Gastroesophageal sphincter (tissue), 3 donors: ENCODE data around the gene HTRA1.

ENCODE experiments used
- EP300 ChIP-seq: sonication (generic); formaldehyde crosslinking; IDR thresholded peaks from one replicate; pipeline ENCODE4 v1.6.1; 2017; ENCODE audit warnings: antibody characterized with exemption, mild to moderate bottlenecking
- POLR2A ChIP-seq, 2 donors: fragments of 450-650 bp; IDR thresholded peaks; one replicate each; pipeline ENCODE4 v1.6.1; 2017; ENCODE audit warnings: antibody characterized with exemption in 2 of 2, mild to moderate bottlenecking in 2 of 2, moderate library complexity in 1 of 2
- POLR2AphosphoS5 ChIP-seq: sonication (generic); formaldehyde crosslinking; IDR thresholded peaks from one replicate; pipeline ENCODE4 v1.6.1; 2017; ENCODE audit warnings: antibody characterized with exemption
- TF ChIP-seq, protein P1 (sequence below), 4 experiments: fragments of 200-600 bp in 2 of 4; fragments of 450-650 bp in 2 of 4; sonication (generic) in 1 of 4; IDR thresholded peaks; one replicate each; pipeline ENCODE4 v1.5.1; 2017 to 2019; ENCODE audit warnings: antibody characterized with exemption in 4 of 4, mild to moderate bottlenecking in 2 of 4, moderate library complexity in 2 of 4

DNA sequence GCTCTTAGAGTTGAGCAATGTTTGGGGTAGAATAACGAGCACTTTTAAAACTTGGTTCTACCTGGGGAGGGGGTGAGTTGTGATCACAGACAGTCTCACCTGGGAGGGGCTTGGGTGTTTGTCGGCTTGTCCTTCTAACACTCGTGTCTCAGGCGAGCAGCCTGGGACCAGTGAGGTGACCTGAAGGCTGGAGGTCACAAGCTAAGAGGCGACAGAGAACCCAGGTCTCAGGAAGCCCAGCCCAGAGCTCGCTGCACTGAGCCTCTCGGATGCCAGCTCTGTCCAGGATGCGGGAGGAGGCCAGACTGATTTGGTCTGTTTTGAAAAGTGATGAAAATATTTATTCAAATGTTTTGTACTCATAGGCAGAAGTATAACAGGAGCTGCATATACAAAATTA is 11.8 kb downstream of the HTRA1 start:
- TF ChIP-seq, protein P1, sequence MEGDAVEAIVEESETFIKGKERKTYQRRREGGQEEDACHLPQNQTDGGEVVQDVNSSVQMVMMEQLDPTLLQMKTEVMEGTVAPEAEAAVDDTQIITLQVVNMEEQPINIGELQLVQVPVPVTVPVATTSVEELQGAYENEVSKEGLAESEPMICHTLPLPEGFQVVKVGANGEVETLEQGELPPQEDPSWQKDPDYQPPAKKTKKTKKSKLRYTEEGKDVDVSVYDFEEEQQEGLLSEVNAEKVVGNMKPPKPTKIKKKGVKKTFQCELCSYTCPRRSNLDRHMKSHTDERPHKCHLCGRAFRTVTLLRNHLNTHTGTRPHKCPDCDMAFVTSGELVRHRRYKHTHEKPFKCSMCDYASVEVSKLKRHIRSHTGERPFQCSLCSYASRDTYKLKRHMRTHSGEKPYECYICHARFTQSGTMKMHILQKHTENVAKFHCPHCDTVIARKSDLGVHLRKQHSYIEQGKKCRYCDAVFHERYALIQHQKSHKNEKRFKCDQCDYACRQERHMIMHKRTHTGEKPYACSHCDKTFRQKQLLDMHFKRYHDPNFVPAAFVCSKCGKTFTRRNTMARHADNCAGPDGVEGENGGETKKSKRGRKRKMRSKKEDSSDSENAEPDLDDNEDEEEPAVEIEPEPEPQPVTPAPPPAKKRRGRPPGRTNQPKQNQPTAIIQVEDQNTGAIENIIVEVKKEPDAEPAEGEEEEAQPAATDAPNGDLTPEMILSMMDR (IDR thresholded peaks at IDR 0.05): no peak
- TF ChIP-seq POLR2AphosphoS5: no peak
- no peak for TF ChIP-seq POLR2A (IDR thresholded peaks at IDR 0.05)
- no peak for TF ChIP-seq EP300
